Mesenteric fat pad (tissue), 1 donor: Measurements from ENCODE around the gene PTPN5. TPM values are rescaled to one million over a fixed set of nuclear protein-coding genes. Genes with fewer than 3 reads are reported as not detected.

Experiments used
- DNase-seq: peaks from one replicate; pipeline ENCODE4 v3.0.0-alpha.2; 2020; ENCODE audit warnings: low spot score
- total RNA-seq: library from RNA; stranded (reverse); fragmentation: NEBNext Ultra II Directional; extraction: Animal tissue kit (Norgen Biotek cat#: 25700); gene quantifications from one replicate; pipeline ENCODE4 v1.2.1, GENCODE V29; 2021
- donor health status: DM: yes; HTN: yes; CAD: no.

PTPN5 gene
- total RNA-seq, 1 donor from 2014 or later: 1.1 TPM

GRCh38 chr11:18743365-18743764 is 48.2 kb downstream of the PTPN5 start:
- no peak for DNase-seq

GRCh38 chr11:18741783-18742182 is 49.8 kb downstream of the PTPN5 start:
- DNase-seq: no peak

GRCh38 chr11:18739685-18740084 is 51.9 kb downstream of the PTPN5 start:
- DNase-seq: no peak

- no peak for DNase-seq
Observed at GRCh38 chr11:18737642-18738041, 54.0 kb downstream of the PTPN5 start.

GRCh38 chr11:18736590-18737148 is 54.9 kb downstream of the PTPN5 start:
- no peak for DNase-seq

- no peak for DNase-seq
Observed at GRCh38 chr11:18733202-18733601, 58.4 kb downstream of the PTPN5 start.

- no peak for DNase-seq
Observed at GRCh38 chr11:18731949-18732821, 59.4 kb downstream of the PTPN5 start.

- no peak for DNase-seq
Observed at GRCh38 chr11:18731441-18731840, 60.2 kb downstream of the PTPN5 start.

GRCh38 chr11:18730020-18730419 is 61.6 kb downstream of the PTPN5 start:
- no peak for DNase-seq

GRCh38 chr11:18729426-18729825 is 62.2 kb downstream of the PTPN5 start:
- DNase-seq: no peak

- no peak for DNase-seq
Observed at GRCh38 chr11:18728658-18729057, 62.9 kb downstream of the PTPN5 start.

GRCh38 chr11:18727479-18728236 is 63.9 kb downstream of the PTPN5 start:
- no peak for DNase-seq

GRCh38 chr11:18726040-18726439 is 65.6 kb downstream of the PTPN5 start, which contains the start of gene IGSF22:
IGSF22 (minus strand) TSS chr11:18726188; CDS start chr11:18724236, 1,952 bp downstream.
- no peak for DNase-seq

GRCh38 chr11:18723991-18724390 is 67.6 kb downstream of the PTPN5 start:
- DNase-seq: no peak

- no peak for DNase-seq
Observed at GRCh38 chr11:18722293-18722637, 69.3 kb downstream of the PTPN5 start.

- no peak for DNase-seq
Observed at GRCh38 chr11:18721561-18722292, 69.9 kb downstream of the PTPN5 start.

GRCh38 chr11:18720808-18721560 is 70.6 kb downstream of the PTPN5 start:
- peak; percentile 94 for DNase-seq

GRCh38 chr11:18720091-18720807 is 71.3 kb downstream of the PTPN5 start:
- DNase-seq: no peak

- DNase-seq: no peak
Observed at GRCh38 chr11:18715476-18715875, 76.1 kb downstream of the PTPN5 start.

- DNase-seq: no peak
Observed at GRCh38 chr11:18714443-18714780, 77.2 kb downstream of the PTPN5 start.
